WERI-Rb-1 (cell line): ENCODE data around the gene RABGGTA.

Source experiments
- DNase-seq: peaks from one replicate; pipeline ENCODE4 v3.0.0-alpha.2; 2020
- H3K27ac ChIP-seq: fragments of 250-450 bp; sonication (Bioruptor Pico); 2 replicates; pipeline ENCODE4 v1.5.1; 2020; ENCODE audit warnings: mild to moderate bottlenecking, moderate library complexity
- H3K27me3 ChIP-seq: fragments of 250-450 bp; sonication (Bioruptor Pico); 2 replicates; pipeline ENCODE4 v1.5.1; 2021; ENCODE audit warnings: mild to moderate bottlenecking, low read depth, moderate library complexity; ENCODE audit not compliant: insufficient read depth, severe bottlenecking
- H3K36me3 ChIP-seq: fragments of 250-450 bp; sonication (Bioruptor Pico); 2 replicates; pipeline ENCODE4 v1.5.1; 2020; ENCODE audit warnings: mild to moderate bottlenecking, moderate library complexity
- H3K4me3 ChIP-seq: 2 replicates; pipeline ENCODE4 v1.5.1; 2011; ENCODE audit warnings: low read depth, mild to moderate bottlenecking, control low read depth, low read length
- H3K9me3 ChIP-seq: fragments of 250-450 bp; sonication (Bioruptor Pico); 2 replicates; pipeline ENCODE4 v1.5.1; 2021; ENCODE audit warnings: mild to moderate bottlenecking, moderate library complexity; ENCODE audit not compliant: severe bottlenecking
- CTCF ChIP-seq: IDR thresholded peaks from 2 replicates; pipeline ENCODE4 v1.5.1; 2011; ENCODE audit warnings: low read depth, mild to moderate bottlenecking, control low read depth, inconsistent platforms, low read length

The RABGGTA gene

GRCh38 chr14:24238527-24239037, 32.8 kb downstream of the RABGGTA start:
- no peak for TF ChIP-seq CTCF
- Histone ChIP-seq H3K27ac (no peak overlapping the region), H3K4me3 (no peak overlapping the region), H3K27me3 (no peaks in the 10 kb centered on the region), H3K9me3 (no peaks in the 10 kb centered on the region), H3K36me3 (peaks cover 64% of the 10 kb centered on the region)
- DNase-seq = no peak

GRCh38 chr14:24238123-24238522, 33.3 kb downstream of the RABGGTA start:
- Histone ChIP-seq H3K27ac (no peak overlapping the region), H3K27me3 (no peaks in the 10 kb centered on the region), H3K9me3 (no peaks in the 10 kb centered on the region), H3K4me3 (no peak overlapping the region), H3K36me3 (peaks cover 64% of the 10 kb centered on the region)
- no peak for TF ChIP-seq CTCF
- no peak for DNase-seq

GRCh38 chr14:24237463-24237955, 33.9 kb downstream of the RABGGTA start:
- H3K27me3 ChIP-seq = no peaks in the 10 kb centered on the region
- H3K27ac ChIP-seq = no peak overlapping the region
- H3K9me3 ChIP-seq = no peaks in the 10 kb centered on the region
- DNase-seq = no peak
- TF ChIP-seq CTCF = no peak
- no peak overlapping the region for H3K4me3 ChIP-seq
- H3K36me3 ChIP-seq = peaks cover 64% of the 10 kb centered on the region

GRCh38 chr14:24236689-24237462, 34.5 kb downstream of the RABGGTA start:
- no peaks in the 10 kb centered on the region for H3K9me3 ChIP-seq
- H3K4me3 ChIP-seq = no peak overlapping the region
- DNase-seq = no peak
- no peak overlapping the region for H3K27ac ChIP-seq
- H3K36me3 ChIP-seq = peaks cover 64% of the 10 kb centered on the region
- no peaks in the 10 kb centered on the region for H3K27me3 ChIP-seq
- no peak for TF ChIP-seq CTCF

- H3K9me3 ChIP-seq = no peaks in the 10 kb centered on the region
- no peak for DNase-seq
- no peaks in the 10 kb centered on the region for H3K27me3 ChIP-seq
- H3K4me3 ChIP-seq = no peak overlapping the region
- no peak overlapping the region for H3K27ac ChIP-seq
- no peak for TF ChIP-seq CTCF
- H3K36me3 ChIP-seq = peaks cover 61% of the 10 kb centered on the region
Measured at GRCh38 chr14:24235804-24236688, 35.4 kb downstream of the RABGGTA start.
